HL-60 (cell line): ENCODE data around the gene FAM53C.

ENCODE experiments used
- DNase-seq, 2 experiments: peaks; one replicate each; pipeline ENCODE4 v3.0.0-alpha.2; 2010 to 2020; ENCODE audit warnings: low read depth in 1 of 2, low spot score in 1 of 2
- H3K27ac ChIP-seq: fragments of 250-450 bp; sonication (Bioruptor Pico); replicated peaks from 2 replicates; pipeline ENCODE4 v1.5.1; 2020; ENCODE audit warnings: mild to moderate bottlenecking, moderate library complexity
- H3K27me3 ChIP-seq: fragments of 250-450 bp; sonication (Bioruptor Pico); 2 replicates; pipeline ENCODE4 v1.5.1; 2021; ENCODE audit warnings: mild to moderate bottlenecking, moderate library complexity; ENCODE audit not compliant: insufficient read depth, poor library complexity, severe bottlenecking
- H3K4me3 ChIP-seq: replicated peaks from 2 replicates; pipeline ENCODE4 v1.5.1; 2011; ENCODE audit warnings: mild to moderate bottlenecking, control low read depth, low read length; ENCODE audit not compliant: insufficient read depth
- GABPA ChIP-seq: IDR thresholded peaks from 2 replicates; pipeline ENCODE4 v1.6.1; 2012; ENCODE audit warnings: low read depth
- POLR2AphosphoS5 ChIP-seq: IDR thresholded peaks from 2 replicates; pipeline ENCODE4 v1.6.1; 2012; ENCODE audit warnings: low read depth
- SPI1 ChIP-seq: IDR thresholded peaks from 2 replicates; pipeline ENCODE4 v1.6.1; 2012; ENCODE audit warnings: low read depth, mild to moderate bottlenecking, borderline replicate concordance
- TF ChIP-seq, protein P1 (sequence below): IDR thresholded peaks from one replicate; pipeline ENCODE4 v1.5.1; 2011; ENCODE audit warnings: low read length, control low read depth, inconsistent platforms; ENCODE audit not compliant: insufficient read depth
- TF ChIP-seq, protein P2 (sequence below): IDR thresholded peaks from 2 replicates; pipeline ENCODE4 v1.6.1; 2012; ENCODE audit warnings: low read depth; ENCODE audit not compliant: insufficient replicate concordance

Gene FAM53C

DNA sequence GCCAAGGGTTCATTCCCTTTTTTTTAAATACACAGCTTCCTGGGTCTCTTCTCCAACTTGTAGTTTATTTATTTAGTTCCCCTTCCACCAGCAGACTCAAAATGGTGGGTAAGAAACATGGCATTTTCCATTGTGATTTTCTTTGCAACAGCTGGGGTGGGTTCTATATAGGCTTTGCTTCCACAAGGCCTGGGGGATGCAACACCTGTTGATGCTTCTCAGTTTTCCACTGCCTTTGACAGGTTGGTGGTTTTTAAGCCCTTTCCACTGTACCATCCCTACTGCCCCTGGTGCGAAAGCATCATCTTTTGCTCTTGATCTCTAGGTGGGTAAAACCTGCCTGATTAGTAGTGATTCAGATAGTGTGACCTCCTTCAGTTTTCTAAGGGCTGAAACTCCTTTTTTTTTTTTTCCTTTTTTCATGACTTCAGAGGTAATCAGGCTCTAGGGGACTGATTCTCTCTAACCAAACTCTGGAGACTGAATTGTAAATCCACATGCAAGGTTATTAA, 22.9 kb downstream of the FAM53C start:
- DNase-seq, result no peak
- Histone ChIP-seq H3K4me3 (no peak overlapping the region), H3K27ac (no peak overlapping the region), H3K27me3 (no peaks in the 10 kb centered on the region)
- TF ChIP-seq, protein P1, sequence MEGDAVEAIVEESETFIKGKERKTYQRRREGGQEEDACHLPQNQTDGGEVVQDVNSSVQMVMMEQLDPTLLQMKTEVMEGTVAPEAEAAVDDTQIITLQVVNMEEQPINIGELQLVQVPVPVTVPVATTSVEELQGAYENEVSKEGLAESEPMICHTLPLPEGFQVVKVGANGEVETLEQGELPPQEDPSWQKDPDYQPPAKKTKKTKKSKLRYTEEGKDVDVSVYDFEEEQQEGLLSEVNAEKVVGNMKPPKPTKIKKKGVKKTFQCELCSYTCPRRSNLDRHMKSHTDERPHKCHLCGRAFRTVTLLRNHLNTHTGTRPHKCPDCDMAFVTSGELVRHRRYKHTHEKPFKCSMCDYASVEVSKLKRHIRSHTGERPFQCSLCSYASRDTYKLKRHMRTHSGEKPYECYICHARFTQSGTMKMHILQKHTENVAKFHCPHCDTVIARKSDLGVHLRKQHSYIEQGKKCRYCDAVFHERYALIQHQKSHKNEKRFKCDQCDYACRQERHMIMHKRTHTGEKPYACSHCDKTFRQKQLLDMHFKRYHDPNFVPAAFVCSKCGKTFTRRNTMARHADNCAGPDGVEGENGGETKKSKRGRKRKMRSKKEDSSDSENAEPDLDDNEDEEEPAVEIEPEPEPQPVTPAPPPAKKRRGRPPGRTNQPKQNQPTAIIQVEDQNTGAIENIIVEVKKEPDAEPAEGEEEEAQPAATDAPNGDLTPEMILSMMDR, result no peak
- TF ChIP-seq SPI1 (no peak), GABPA (no peak), POLR2AphosphoS5 (no peak)
- TF ChIP-seq, protein P2, sequence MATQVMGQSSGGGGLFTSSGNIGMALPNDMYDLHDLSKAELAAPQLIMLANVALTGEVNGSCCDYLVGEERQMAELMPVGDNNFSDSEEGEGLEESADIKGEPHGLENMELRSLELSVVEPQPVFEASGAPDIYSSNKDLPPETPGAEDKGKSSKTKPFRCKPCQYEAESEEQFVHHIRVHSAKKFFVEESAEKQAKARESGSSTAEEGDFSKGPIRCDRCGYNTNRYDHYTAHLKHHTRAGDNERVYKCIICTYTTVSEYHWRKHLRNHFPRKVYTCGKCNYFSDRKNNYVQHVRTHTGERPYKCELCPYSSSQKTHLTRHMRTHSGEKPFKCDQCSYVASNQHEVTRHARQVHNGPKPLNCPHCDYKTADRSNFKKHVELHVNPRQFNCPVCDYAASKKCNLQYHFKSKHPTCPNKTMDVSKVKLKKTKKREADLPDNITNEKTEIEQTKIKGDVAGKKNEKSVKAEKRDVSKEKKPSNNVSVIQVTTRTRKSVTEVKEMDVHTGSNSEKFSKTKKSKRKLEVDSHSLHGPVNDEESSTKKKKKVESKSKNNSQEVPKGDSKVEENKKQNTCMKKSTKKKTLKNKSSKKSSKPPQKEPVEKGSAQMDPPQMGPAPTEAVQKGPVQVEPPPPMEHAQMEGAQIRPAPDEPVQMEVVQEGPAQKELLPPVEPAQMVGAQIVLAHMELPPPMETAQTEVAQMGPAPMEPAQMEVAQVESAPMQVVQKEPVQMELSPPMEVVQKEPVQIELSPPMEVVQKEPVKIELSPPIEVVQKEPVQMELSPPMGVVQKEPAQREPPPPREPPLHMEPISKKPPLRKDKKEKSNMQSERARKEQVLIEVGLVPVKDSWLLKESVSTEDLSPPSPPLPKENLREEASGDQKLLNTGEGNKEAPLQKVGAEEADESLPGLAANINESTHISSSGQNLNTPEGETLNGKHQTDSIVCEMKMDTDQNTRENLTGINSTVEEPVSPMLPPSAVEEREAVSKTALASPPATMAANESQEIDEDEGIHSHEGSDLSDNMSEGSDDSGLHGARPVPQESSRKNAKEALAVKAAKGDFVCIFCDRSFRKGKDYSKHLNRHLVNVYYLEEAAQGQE, result no peak

DNA sequence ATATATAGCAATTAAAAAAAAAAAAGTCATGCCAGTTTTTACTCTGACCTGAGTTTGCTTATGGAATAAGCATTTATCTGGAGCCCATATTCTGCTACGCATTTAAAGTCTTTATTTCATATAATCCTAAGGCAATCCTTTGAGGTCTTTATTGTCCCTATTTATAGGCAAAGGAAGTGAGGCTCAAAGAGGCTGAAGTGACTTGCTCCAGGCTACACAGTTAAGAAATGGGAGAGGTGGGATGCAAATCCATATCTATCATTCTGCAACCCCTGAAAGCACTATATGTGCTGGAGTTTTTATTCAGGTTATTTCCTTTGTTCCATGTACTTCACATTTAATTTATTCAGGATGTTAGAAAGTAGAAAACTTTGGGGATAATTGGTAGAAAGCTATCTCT, 26.5 kb downstream of the FAM53C start:
- H3K4me3 ChIP-seq, result no peak overlapping the region
- H3K27ac ChIP-seq, result no peak overlapping the region
- no peaks in the 10 kb centered on the region for H3K27me3 ChIP-seq
- TF ChIP-seq, protein P1, result no peak
- TF ChIP-seq POLR2AphosphoS5, result no peak
- TF ChIP-seq SPI1, result no peak
- no peak for TF ChIP-seq GABPA
- TF ChIP-seq, protein P2, result no peak
- DNase-seq, result no peak

GRCh38 chr5:138366632-138367382, 28.7 kb downstream of the FAM53C start:
- no peaks in the 10 kb centered on the region for H3K27me3 ChIP-seq
- TF ChIP-seq, protein P1, result no peak
- TF ChIP-seq, protein P2, result no peak
- TF ChIP-seq POLR2AphosphoS5 (no peak), SPI1 (no peak), GABPA (no peak)
- no peak overlapping the region for H3K4me3 ChIP-seq
- H3K27ac ChIP-seq, result no peak overlapping the region
- no peak for DNase-seq
